Caco-2 (cell line): Measurements from ENCODE around the gene STON2. TPM values are rescaled to one million over a fixed set of nuclear protein-coding genes. Genes with fewer than 3 reads are reported as not detected.

ENCODE experiments used
- BruUV-seq: library from RNA; stranded (reverse); fragments of 400-500 nt; replicated peaks from 2 replicates; lab custom pipeline; 2021; lab: Mats Ljungman, UMichigan
- CTCF ChIA-PET: fragments of 300-600 bp; sonication (Branson Sonifier 250); formaldehyde crosslinking; loops from one replicate; lab custom pipeline; 2022; ENCODE audit warnings: antibody characterized with exemption; lab: Charles Lee
- POLR2A ChIA-PET: fragments of 300-600 bp; sonication (Branson Sonifier 250); formaldehyde crosslinking; loops from one replicate; lab custom pipeline; 2022; ENCODE audit warnings: antibody characterized with exemption; lab: Charles Lee
- DNase-seq, 2 experiments: peaks; one replicate each; pipeline versions ENCODE4 v3.0.0 to v3.0.0-alpha.2; 2020 to 2022
- H3K27me3 ChIP-seq: replicated peaks from 2 replicates; pipeline ENCODE4 v1.6.0; 2011; ENCODE audit warnings: low read length; ENCODE audit not compliant: control insufficient read depth, insufficient read depth
- H3K36me3 ChIP-seq: 2 replicates; pipeline ENCODE4 v1.5.1; 2011; ENCODE audit warnings: low read length; ENCODE audit not compliant: control insufficient read depth, insufficient read depth
- H3K4me1 ChIP-seq: fragments of 250-450 bp; sonication (Bioruptor Pico); 2 replicates; pipeline ENCODE4 v1.5.1; 2020; ENCODE audit warnings: mild to moderate bottlenecking
- H3K4me3 ChIP-seq: 2 replicates; pipeline ENCODE4 v1.5.1; 2011; ENCODE audit warnings: low read depth, mild to moderate bottlenecking, control low read depth, low read length
- H3K9me3 ChIP-seq: fragments of 250-450 bp; sonication (Bioruptor Pico); 2 replicates; pipeline ENCODE4 v1.5.1; 2020; ENCODE audit warnings: mild to moderate bottlenecking, moderate library complexity
- H3K27ac Mint-ChIP-seq: one replicate; pipeline ENCODE4 v1.8.0; 2022; ENCODE audit warnings: mixed read lengths; ENCODE audit not compliant: unreplicated experiment
- H3K27me3 Mint-ChIP-seq: one replicate; pipeline ENCODE4 v1.8.0; 2022; ENCODE audit warnings: mixed read lengths; ENCODE audit not compliant: insufficient read depth, unreplicated experiment
- H3K36me3 Mint-ChIP-seq: one replicate; pipeline ENCODE4 v1.8.0; 2022; ENCODE audit warnings: mild to moderate bottlenecking, mixed read lengths; ENCODE audit not compliant: insufficient read depth, unreplicated experiment
- H3K4me1 Mint-ChIP-seq: one replicate; pipeline ENCODE4 v1.8.0; 2022; ENCODE audit warnings: low read depth, mixed read lengths; ENCODE audit not compliant: unreplicated experiment
- H3K4me3 Mint-ChIP-seq: one replicate; pipeline ENCODE4 v1.8.0; 2022; ENCODE audit warnings: mild to moderate bottlenecking, moderate library complexity, mixed read lengths; ENCODE audit not compliant: unreplicated experiment
- H3K9me3 Mint-ChIP-seq: one replicate; pipeline ENCODE4 v1.8.0; 2022; ENCODE audit warnings: mixed read lengths; ENCODE audit not compliant: unreplicated experiment
- CTCF ChIP-seq, 2 experiments: fragments of 200-600 bp in 1 of 2; IDR thresholded peaks; 1 replicate in 1 of 2; 2 replicates in 1 of 2; pipeline versions ENCODE4 v1.5.1 to v1.8.0; 2011 to 2022; ENCODE audit warnings: antibody characterized with exemption in 1 of 2, control low read depth in 1 of 2, inconsistent platforms in 1 of 2, low read depth in 1 of 2, low read length in 1 of 2, mild to moderate bottlenecking in 1 of 2, moderate library complexity in 1 of 2; ENCODE audit not compliant: insufficient read depth in 1 of 2, severe bottlenecking in 1 of 2, unreplicated experiment in 1 of 2
- intact Hi-C: fragments of 100-400 bp; cut with micrococcal nuclease; formaldehyde crosslinking; loops from one replicate; pipeline ENCODE4 v1.10.0; 2022; ENCODE audit not compliant: unreplicated experiment
- total RNA-seq: library from RNA; stranded (reverse); gene quantifications from 2 replicates; pipeline ENCODE4 v1.2.3, GENCODE V29; 2022

The STON2 gene
- total RNA-seq, 1 experiment from 2014 or later: 43.5 TPM

DNA sequence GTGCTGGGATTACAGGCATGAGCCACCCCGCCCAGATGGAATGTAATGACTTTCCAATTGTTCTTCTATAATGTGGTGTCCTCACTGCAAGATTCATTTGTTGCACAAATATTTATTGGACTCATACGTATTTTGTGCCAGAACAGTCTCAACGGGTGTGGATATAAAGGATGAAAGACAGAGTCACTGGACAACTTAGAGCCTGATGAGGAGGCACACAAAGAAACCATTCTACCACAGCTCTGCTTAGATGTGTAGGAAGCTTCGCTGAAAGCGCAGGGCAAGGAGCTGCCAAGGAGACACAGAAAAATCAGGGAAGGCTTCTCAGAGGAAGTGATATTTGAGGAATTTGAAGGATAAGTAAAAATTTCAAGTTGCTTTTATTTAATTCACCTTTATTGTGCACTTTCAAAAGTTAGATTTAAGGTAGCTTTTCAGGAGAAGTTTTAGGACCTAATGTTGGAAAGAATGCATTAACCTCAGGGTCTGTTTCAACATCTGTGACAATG is 41.6 kb upstream of the STON2 start:
- no peaks in the 10 kb centered on the region for H3K9me3 ChIP-seq
- no peak for TF ChIP-seq CTCF (IDR thresholded peaks at IDR 0.05; ENCODE audit: insufficient read depth in 1 of 2, low read depth in 1 of 2, low read length in 1 of 2, severe bottlenecking in 1 of 2, unreplicated experiment in 1 of 2)
- BruUV-seq: no TSS peak
- CTCF ChIA-PET: no interaction called here
- Mint-ChIP-seq H3K36me3 (peaks cover 6% of the 10 kb centered on the region), H3K27ac (no peak overlapping the region), H3K27me3 (peaks cover 7% of the 10 kb centered on the region), H3K4me3 (no peak overlapping the region), H3K9me3 (no peaks in the 10 kb centered on the region), H3K4me1 (peaks cover 8% of the 10 kb centered on the region)
- POLR2A ChIA-PET: no interaction called here
- no peaks in the 10 kb centered on the region for H3K27me3 ChIP-seq
- intact Hi-C loops: no loop called here
- no peaks in the 10 kb centered on the region for H3K36me3 ChIP-seq
- H3K4me3 ChIP-seq: no peak overlapping the region
- DNase-seq: no peak
- peaks cover 9% of the 10 kb centered on the region for H3K4me1 ChIP-seq

- no TSS peak for BruUV-seq
- ChIA-PET CTCF (no interaction called here), POLR2A (no interaction called here)
- no peak overlapping the region for H3K4me3 Mint-ChIP-seq
- TF ChIP-seq CTCF (IDR thresholded peaks at IDR 0.05; ENCODE audit: insufficient read depth in 1 of 2, low read depth in 1 of 2, low read length in 1 of 2, severe bottlenecking in 1 of 2, unreplicated experiment in 1 of 2): no peak
- H3K36me3 Mint-ChIP-seq: peaks cover 8% of the 10 kb centered on the region
- peaks cover 7% of the 10 kb centered on the region for H3K27me3 Mint-ChIP-seq
- intact Hi-C loops: no loop called here
- peaks cover 12% of the 10 kb centered on the region for H3K4me1 Mint-ChIP-seq
- Histone ChIP-seq H3K36me3 (no peaks in the 10 kb centered on the region), H3K9me3 (no peaks in the 10 kb centered on the region), H3K27me3 (no peaks in the 10 kb centered on the region), H3K4me1 (no peaks in the 10 kb centered on the region), H3K4me3 (no peak overlapping the region)
- DNase-seq: no peak
- H3K9me3 Mint-ChIP-seq: no peaks in the 10 kb centered on the region
- H3K27ac Mint-ChIP-seq: no peak overlapping the region
These were observed 39.9 kb upstream of the STON2 start for GRCh38 chr14:81440041-81440440.

- H3K36me3 ChIP-seq: no peaks in the 10 kb centered on the region
- no peaks in the 10 kb centered on the region for H3K4me1 ChIP-seq
- CTCF ChIA-PET: interaction anchor here (1.5 kb wide), 1 partner anchor 134 kb away, joined by 3 read pairs; no protein-coding TSS in a partner anchor
- Mint-ChIP-seq H3K9me3 (no peaks in the 10 kb centered on the region), H3K4me3 (peak overlapping the region; percentile 95), H3K4me1 (peaks cover 27% of the 10 kb centered on the region), H3K36me3 (peaks cover 14% of the 10 kb centered on the region), H3K27ac (peak overlapping the region; percentile 61), H3K27me3 (peaks cover 1% of the 10 kb centered on the region)
- intact Hi-C loops: loop anchor here (1.0 to 5.0 kb wide), 5 partner anchors 28 to 216 kb away; partner anchors contain the start of genes GTF2A1 and STON2
- H3K9me3 ChIP-seq: no peaks in the 10 kb centered on the region
- peak in 1 of 2 experiments; percentile 28 for DNase-seq
- POLR2A ChIA-PET: no interaction called here
- no peak for TF ChIP-seq CTCF (IDR thresholded peaks at IDR 0.05; ENCODE audit: insufficient read depth in 1 of 2, low read depth in 1 of 2, low read length in 1 of 2, severe bottlenecking in 1 of 2, unreplicated experiment in 1 of 2)
- no peaks in the 10 kb centered on the region for H3K27me3 ChIP-seq
- H3K4me3 ChIP-seq: peak overlapping the region; percentile 79
- BruUV-seq: no TSS peak
These were observed 37.1 kb upstream of the STON2 start for GRCh38 chr14:81437244-81437643.
